K562 (cell line): ENCODE data around the gene CCDC73. TPM values are rescaled to one million over a fixed set of nuclear protein-coding genes. Genes with fewer than 3 reads are reported as not detected.

Experiments
- CTCF ChIP-seq, 3 experiments: IDR thresholded peaks in 2 of 3; conservative IDR thresholded peaks in 1 of 3; 2 replicates each; pipeline ENCODE4 v1.5.1; 2011 to 2012; ENCODE audit warnings: low read length in 3 of 3, mild to moderate bottlenecking in 3 of 3, control low read depth in 2 of 3, improper control_type of control experiment in 1 of 3, inconsistent platforms in 1 of 3, low read depth in 1 of 3, mixed read lengths in 1 of 3, moderate library complexity in 1 of 3; ENCODE audit not compliant: insufficient read depth in 2 of 3
- CTCFL ChIP-seq: IDR thresholded peaks from 2 replicates; pipeline ENCODE4 v1.6.1; 2011; ENCODE audit warnings: borderline replicate concordance, low read depth, mild to moderate bottlenecking, moderate library complexity, low read length; ENCODE audit not compliant: insufficient read depth, poor library complexity, severe bottlenecking
- DMBX1 ChIP-seq: fragments of 250-450 bp; sonication (Bioruptor Pico); IDR thresholded peaks from 2 replicates; pipeline ENCODE4 v1.8.0; 2022; ENCODE audit warnings: inconsistent platforms, mild to moderate bottlenecking, moderate library complexity, borderline replicate concordance
- GATAD2B ChIP-seq: fragments of 450-650 bp; IDR thresholded peaks from 2 replicates; pipeline ENCODE4 v1.6.1; 2017; ENCODE audit warnings: mild to moderate bottlenecking, borderline replicate concordance
- GTF3C2 ChIP-seq: IDR thresholded peaks from 3 replicates; pipeline ENCODE4 v1.6.1; 2011; ENCODE audit warnings: borderline replicate concordance, mild to moderate bottlenecking, moderate library complexity; ENCODE audit not compliant: insufficient read length; ENCODE audit errors: extremely low read depth
- HDAC2 ChIP-seq: fragments of 450-650 bp; IDR thresholded peaks from 2 replicates; pipeline ENCODE4 v1.6.1; 2016; ENCODE audit warnings: mild to moderate bottlenecking
- HDGF ChIP-seq: fragments of 450-650 bp; IDR thresholded peaks from 2 replicates; pipeline ENCODE4 v1.6.1; 2016
- HSF4 ChIP-seq: fragments of 250-450 bp; sonication (Bioruptor Pico); IDR thresholded peaks from 2 replicates; pipeline ENCODE4 v2.1.2; 2022; ENCODE audit warnings: mild to moderate bottlenecking, moderate library complexity, borderline replicate concordance
- JUND ChIP-seq, 2 experiments: IDR thresholded peaks; 2 replicates in 1 of 2; 3 replicates in 1 of 2; pipeline ENCODE4 v1.6.1; 2011; ENCODE audit warnings: borderline replicate concordance in 2 of 2, low read depth in 2 of 2, low read length in 2 of 2, improper control_type of control experiment in 1 of 2, missing biosample characterization in 1 of 2, missing genetic modification characterization in 1 of 2, missing genetic modification reagents in 1 of 2
- KLF10 ChIP-seq: fragments of 250-450 bp; sonication (Bioruptor Pico); IDR thresholded peaks from 2 replicates; pipeline ENCODE4 v1.6.1; 2021; ENCODE audit warnings: matching md5 sums
- MAFF ChIP-seq: IDR thresholded peaks from 2 replicates; pipeline ENCODE4 v1.6.1; 2012; ENCODE audit warnings: low read length, improper control_type of control experiment
- MAZ ChIP-seq, 2 experiments: fragments of 450-650 bp in 1 of 2; sonication (generic) in 1 of 2; formaldehyde crosslinking; IDR thresholded peaks in 1 of 2; conservative IDR thresholded peaks in 1 of 2; 2 replicates each; pipeline versions ENCODE4 v1.4.0 to v1.5.0; 2020; ENCODE audit warnings: mild to moderate bottlenecking in 1 of 2, missing genetic modification reagents in 1 of 2
- PPARD ChIP-seq: fragments of 250-450 bp; sonication (Bioruptor Pico); IDR thresholded peaks from 2 replicates; pipeline ENCODE4 v1.8.0; 2022; ENCODE audit warnings: inconsistent platforms, mild to moderate bottlenecking, moderate library complexity
- RCOR1 ChIP-seq, 2 experiments: IDR thresholded peaks; 2 replicates each; pipeline ENCODE4 v1.6.1; 2012; ENCODE audit warnings: low read depth in 2 of 2, low read length in 2 of 2, borderline replicate concordance in 1 of 2, improper control_type of control experiment in 1 of 2
- ZNF134 ChIP-seq: fragments of 250-450 bp; sonication (Bioruptor Pico); conservative IDR thresholded peaks from 2 replicates; pipeline ENCODE4 v1.4.0; 2020
- ZNF785 ChIP-seq: fragments of 250-450 bp; sonication (Bioruptor Pico); IDR thresholded peaks from 2 replicates; pipeline ENCODE4 v1.4.0; 2020; ENCODE audit warnings: mild to moderate bottlenecking
- polyA plus RNA-seq, 8 experiments: library from polyadenylated mRNA; depleted of rRNA in 4 of 8; stranded (reverse) in 5 of 8; unstranded in 3 of 8; fragments of >200 nt; fragmentation: Nextera tagmentation in 2 of 8; fragmentation: Illumina TruSeq in 1 of 8; extraction: Ambion mirVana in 2 of 8; extraction: Trizol in 1 of 8; gene quantifications; 2 replicates each; pipeline versions ENCODE4 v1.2.1 to v1.2.3, GENCODE V29; 2011 to 2014; ENCODE audit warnings: inconsistent platforms in 1 of 8, missing spikeins in 1 of 8
- total RNA-seq, 7 experiments: library from RNA; depleted of rRNA in 6 of 7; stranded (reverse); fragments of >200 nt in 6 of 7; fragmentation: Illumina TruSeq in 2 of 7; extraction: Trizol in 2 of 7; gene quantifications; 2 replicates each; pipeline versions ENCODE4 v1.2.1 to v1.2.3, GENCODE V29; 2011 to 2021; ENCODE audit warnings: low replicate concordance in 1 of 7
- TF ChIP-seq, protein P1 (sequence below): sonication (generic); IDR thresholded peaks from 2 replicates; pipeline ENCODE4 v1.6.1; 2016

CCDC73 gene
- total and polyA plus RNA-seq, 9 of the 15 experiments (the other 6 are each of a cell fraction or from before 2014, with no cell fraction given): 0.20 to 0.21 TPM; not detected in 7

DNA sequence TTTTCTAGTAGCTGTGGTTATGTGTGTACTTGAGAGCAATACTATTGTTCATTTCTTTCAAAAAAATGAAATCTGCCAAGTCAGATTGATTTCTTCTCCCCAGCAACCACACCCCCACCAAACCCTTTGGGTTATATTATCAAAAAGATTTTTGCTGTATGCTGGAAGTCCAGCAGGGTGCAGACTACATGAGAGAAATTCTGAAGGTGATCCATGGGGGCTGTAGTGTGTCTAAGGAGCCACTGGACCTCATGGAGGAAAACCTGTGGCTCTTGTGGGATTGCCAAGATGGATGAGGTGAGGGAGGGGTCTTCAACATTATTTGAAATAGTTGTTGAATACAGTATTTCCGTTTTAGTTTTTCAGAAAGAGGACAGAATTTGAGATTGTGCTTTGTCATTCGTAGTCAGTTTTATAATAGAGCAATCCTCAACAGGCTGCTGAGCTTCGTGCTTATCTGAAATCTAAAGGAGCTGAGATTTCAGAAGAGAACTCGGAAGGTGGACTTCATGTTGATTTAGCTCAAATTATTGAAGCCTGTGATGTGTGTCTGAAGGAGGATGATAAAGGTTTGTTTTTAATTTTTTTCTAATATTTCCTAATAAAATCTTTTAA is 207.8 kb downstream of the CCDC73 start (continued):
- TF ChIP-seq HDAC2 (peak; percentile 29; the same call in 1 of the 2 replicates), PPARD (CRISPR knock-in tag) (no peak), DMBX1 (no peak), HDGF (no peak), RCOR1 (IDR thresholded peaks at IDR 0.05; ENCODE audit: borderline replicate concordance in 1 of 2, low read depth in 2 of 2, low read length in 2 of 2) (0 out of 4 replicates have a peak, but pooled peaks of 1 of the 2 experiments have one; percentile 62), ZNF134 (CRISPR knock-in tag) (no peak), MAZ (CRISPR knock-in tag; conservative IDR thresholded peaks at IDR 0.05 in 1 of 2, IDR thresholded peaks at IDR 0.05 in 1 of 2) (0 out of 4 replicates have a peak, but pooled peaks of 1 of the 2 experiments have one; percentile 35), KLF10 (CRISPR knock-in tag) (no peak), GTF3C2 (no peak), CTCFL (peak; percentile 51), HSF4 (CRISPR knock-in tag) (no peak), MAFF (no peak), GATAD2B (no peak), JUND (IDR thresholded peaks at IDR 0.05; ENCODE audit: borderline replicate concordance, low read depth, low read length) (no peak), JUND (tag; IDR thresholded peaks at IDR 0.05; ENCODE audit: borderline replicate concordance, low read depth, low read length) (no peak), CTCF (IDR thresholded peaks at IDR 0.05 in 2 of 3, conservative IDR thresholded peaks at IDR 0.05 in 1 of 3; ENCODE audit: insufficient read depth in 2 of 3, low read depth in 1 of 3, low read length in 3 of 3) (peak; percentile 46 to 62 (median 51); a peak in 5 of 6 replicates), ZNF785 (CRISPR knock-in tag) (no peak)
- TF ChIP-seq, protein P1, sequence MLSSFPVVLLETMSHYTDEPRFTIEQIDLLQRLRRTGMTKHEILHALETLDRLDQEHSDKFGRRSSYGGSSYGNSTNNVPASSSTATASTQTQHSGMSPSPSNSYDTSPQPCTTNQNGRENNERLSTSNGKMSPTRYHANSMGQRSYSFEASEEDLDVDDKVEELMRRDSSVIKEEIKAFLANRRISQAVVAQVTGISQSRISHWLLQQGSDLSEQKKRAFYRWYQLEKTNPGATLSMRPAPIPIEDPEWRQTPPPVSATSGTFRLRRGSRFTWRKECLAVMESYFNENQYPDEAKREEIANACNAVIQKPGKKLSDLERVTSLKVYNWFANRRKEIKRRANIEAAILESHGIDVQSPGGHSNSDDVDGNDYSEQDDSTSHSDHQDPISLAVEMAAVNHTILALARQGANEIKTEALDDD: no peak
